ENCODE results near the gene UBE2M.
A peak's percentile ranks its signal among the peaks of the same experiment; 100 is the strongest.

UBE2M gene

GRCh38 chr19:58555920-58556621, 2.3 kb downstream of the UBE2M start:
- DNase-seq (ENCODE audit: extremely low read depth in 1 of 2, low read depth in 1 of 2) = no peak

GRCh38 chr19:58555369-58555885, 3.0 kb downstream of the UBE2M start:
- no peak for DNase-seq (ENCODE audit: extremely low read depth in 1 of 2, low read depth in 1 of 2)

- DNase-seq (ENCODE audit: extremely low read depth in 1 of 2, low read depth in 1 of 2) = peak; percentile 94 to 97
These were observed 3.7 kb downstream of the UBE2M start, which contains the start of gene CHMP2A for GRCh38 chr19:58554494-58555368. CHMP2A (minus strand) TSS chr19:58555105; CDS start chr19:58554212, 893 bp downstream.

GRCh38 chr19:58553799-58554493, 4.5 kb downstream of the UBE2M start:
- no peak for DNase-seq (ENCODE audit: extremely low read depth in 1 of 2, low read depth in 1 of 2)

- DNase-seq (ENCODE audit: extremely low read depth in 1 of 2, low read depth in 1 of 2) = no peak
These were observed 5.8 kb downstream of the UBE2M start for GRCh38 chr19:58552655-58553054.

- no peak for DNase-seq (ENCODE audit: extremely low read depth in 1 of 2, low read depth in 1 of 2)
These were observed 6.6 kb downstream of the UBE2M start for GRCh38 chr19:58551577-58552471.

GRCh38 chr19:58551123-58551497, 7.3 kb downstream of the UBE2M start:
- DNase-seq (ENCODE audit: extremely low read depth in 1 of 2, low read depth in 1 of 2) = no peak

GRCh38 chr19:58550362-58551122, 7.9 kb downstream of the UBE2M start:
- no peak for DNase-seq (ENCODE audit: extremely low read depth in 1 of 2, low read depth in 1 of 2)

GRCh38 chr19:58549664-58550361, 8.6 kb downstream of the UBE2M start:
- no peak for DNase-seq (ENCODE audit: extremely low read depth in 1 of 2, low read depth in 1 of 2)

- DNase-seq (ENCODE audit: extremely low read depth in 1 of 2, low read depth in 1 of 2) = no peak
These were observed 9.3 kb downstream of the UBE2M start for GRCh38 chr19:58548859-58549663.

- DNase-seq (ENCODE audit: extremely low read depth in 1 of 2, low read depth in 1 of 2) = no peak
These were observed 10.8 kb downstream of the UBE2M start for GRCh38 chr19:58547323-58548312.

- DNase-seq (ENCODE audit: extremely low read depth in 1 of 2, low read depth in 1 of 2) = no peak
These were observed 12.3 kb downstream of the UBE2M start for GRCh38 chr19:58546019-58546530.

GRCh38 chr19:58545286-58546018, 13.0 kb downstream of the UBE2M start:
- DNase-seq (ENCODE audit: extremely low read depth in 1 of 2, low read depth in 1 of 2) = no peak

- peak in 1 of 2 donors; percentile 64 for DNase-seq (ENCODE audit: extremely low read depth in 1 of 2, low read depth in 1 of 2)
These were observed 13.7 kb downstream of the UBE2M start for GRCh38 chr19:58544591-58545285.

- peak; percentile 100 for DNase-seq (ENCODE audit: extremely low read depth in 1 of 2, low read depth in 1 of 2)
These were observed 14.4 kb downstream of the UBE2M start, which contains the start of gene TRIM28 for GRCh38 chr19:58543826-58544590. TRIM28 (plus strand) TSS chr19:58544064; CDS start chr19:58544758, 694 bp downstream.
